Measurements from ENCODE around the gene BRD7.

The BRD7 gene

GRCh38 chr16:50318796-50319578, 49.8 kb downstream of the BRD7 start:
- DNase-seq = no peak

DNA sequence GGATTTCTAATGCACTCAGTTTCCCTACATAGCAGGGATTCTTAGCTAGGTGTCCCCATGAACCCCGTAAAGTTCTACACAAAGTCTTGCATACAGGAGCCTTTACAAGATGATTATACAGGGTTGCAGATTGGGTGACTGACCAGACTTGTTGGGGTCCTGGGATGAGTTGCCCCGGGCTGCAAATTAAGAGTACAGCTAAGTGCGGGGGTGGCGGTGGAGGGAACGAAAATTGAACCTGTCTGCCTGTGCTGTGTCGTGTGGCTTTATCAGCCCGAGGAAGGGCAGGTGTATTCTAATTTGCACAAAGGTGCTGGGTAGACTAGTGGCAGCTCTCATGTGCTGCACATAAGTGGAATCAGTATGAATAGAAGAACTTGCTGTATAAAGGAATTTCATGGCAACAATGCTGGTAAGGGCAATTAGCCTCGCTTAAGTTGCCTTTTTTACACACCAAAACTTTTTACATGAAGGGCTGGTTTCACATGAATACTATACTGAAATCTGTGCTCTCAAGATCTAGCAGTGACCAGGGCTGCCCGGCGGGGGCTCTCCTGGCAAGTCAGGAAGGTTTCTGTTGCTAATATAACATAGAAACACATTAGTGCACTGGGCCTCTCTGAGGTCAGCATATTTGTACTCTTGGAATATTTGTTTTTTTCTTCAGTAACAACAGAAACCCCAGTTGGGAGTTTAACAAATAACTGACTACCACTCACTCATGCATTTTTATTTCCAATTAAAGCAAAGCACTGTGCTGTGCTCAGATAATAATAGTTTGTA, 51.7 kb downstream of the BRD7 start:
- DNase-seq = no peak

DNA sequence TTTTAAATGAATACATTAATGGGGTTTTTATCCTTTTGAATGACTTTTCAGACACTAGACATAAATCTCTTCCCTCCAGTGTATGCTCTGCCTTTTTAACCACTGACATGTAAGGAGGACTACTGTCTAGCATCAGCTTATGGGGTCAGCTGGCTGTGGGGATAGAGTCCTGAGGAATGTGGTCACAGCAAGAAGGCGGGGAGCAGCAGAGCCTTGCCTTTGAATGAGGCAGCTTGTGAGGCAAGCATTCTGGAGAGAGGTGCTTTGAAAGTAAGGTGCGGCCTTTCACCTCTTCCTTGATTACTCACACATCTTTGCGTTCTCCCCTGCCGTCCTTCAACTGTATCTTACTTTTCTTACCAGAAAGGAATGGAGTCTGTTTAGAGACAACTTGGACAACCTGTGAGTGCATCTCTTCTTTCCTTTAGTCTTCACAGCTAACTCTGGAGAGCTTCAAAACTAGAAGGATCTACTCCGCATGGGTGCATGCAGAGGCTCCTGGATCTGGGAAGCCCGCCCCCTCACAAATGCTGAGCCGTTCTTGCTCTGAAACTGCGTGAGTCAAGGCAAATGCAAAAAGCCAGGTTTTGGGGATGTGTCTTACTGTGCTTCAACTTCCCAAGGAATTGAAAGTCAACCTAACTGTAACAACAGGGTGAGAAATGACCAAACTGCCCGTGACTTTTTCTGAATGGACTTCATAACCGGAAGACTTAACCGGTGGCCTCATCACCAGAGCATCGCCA, 52.5 kb downstream of the BRD7 start:
- no peak for DNase-seq

DNA sequence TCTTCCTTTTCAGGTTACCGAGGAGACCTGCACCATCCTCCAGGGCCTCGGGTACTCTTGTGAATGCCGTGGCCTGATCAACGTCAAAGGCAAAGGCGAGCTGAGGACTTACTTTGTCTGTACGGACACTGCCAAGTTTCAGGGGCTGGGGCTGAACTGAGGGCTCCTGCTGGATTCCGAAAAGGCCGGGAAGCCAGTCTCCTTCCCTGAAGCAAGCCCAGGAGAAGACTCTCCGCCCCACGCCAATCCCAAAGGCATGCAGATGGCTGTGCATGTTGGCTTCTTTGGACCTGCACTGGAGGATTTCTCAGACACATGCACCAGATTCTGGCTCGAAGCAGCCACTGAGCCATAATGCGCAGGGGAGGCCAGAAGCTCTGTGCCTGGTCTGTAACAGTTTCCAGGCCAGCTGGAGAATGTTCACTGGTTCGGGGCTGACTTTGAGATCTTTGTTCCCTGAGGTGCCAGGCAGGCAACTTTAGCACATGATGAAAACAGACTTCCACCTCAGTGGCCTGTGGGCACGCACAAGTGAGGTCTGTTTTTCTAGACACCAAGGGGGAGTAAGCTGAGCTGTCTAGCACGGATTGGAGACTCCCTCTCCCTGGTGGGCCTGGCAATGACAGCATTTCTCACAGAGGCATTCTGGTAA, 53.3 kb downstream of the BRD7 start:
- DNase-seq = no peak

GRCh38 chr16:50314665-50315064, 54.1 kb downstream of the BRD7 start:
- DNase-seq = no peak

- no peak for DNase-seq
Measured at GRCh38 chr16:50313596-50314478, 55.0 kb downstream of the BRD7 start.

GRCh38 chr16:50311891-50312501, 56.8 kb downstream of the BRD7 start:
- DNase-seq = no peak

GRCh38 chr16:50311134-50311528, 57.7 kb downstream of the BRD7 start:
- no peak for DNase-seq

DNA sequence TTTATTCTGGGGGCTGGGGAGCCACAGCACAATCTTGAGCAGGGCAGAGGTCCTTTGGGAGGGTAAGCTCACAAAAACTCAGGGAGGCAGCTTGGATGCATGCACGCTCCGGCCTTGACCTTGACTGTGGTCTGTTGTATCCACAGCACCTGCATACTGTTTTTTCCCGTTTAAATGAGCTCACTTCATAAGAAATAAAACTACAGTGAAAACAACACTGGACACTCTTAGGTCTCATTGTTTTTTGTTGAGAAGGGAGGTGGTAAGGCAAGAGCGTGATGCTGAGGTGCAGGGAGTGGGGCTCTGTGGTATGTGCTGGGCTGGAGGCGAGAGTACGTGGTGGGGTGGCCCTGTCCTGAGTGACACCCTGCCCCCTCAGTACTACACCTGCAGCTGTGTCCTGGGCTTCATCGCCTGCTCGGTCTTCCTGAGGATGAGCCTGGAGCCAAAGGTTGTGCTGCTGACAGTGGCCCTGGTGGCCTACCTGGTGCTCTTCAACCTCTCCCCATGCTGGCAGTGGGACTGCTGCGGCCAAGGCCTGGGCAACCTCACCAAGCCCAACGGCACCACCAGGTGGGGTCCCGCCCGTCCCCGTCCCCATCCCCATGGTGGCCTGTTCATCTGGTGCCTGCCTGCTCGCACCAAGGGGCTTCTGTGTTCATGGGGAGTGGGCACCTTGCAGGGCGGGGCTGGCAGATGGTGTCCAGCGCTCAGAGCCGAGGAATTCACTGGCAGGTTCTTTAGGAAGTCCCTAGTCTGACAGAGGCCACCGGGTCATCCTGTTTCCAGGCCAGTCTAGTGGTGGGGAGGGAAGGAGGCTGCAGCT, 58.3 kb downstream of the BRD7 start:
- DNase-seq = no peak

GRCh38 chr16:50309527-50310307, 59.1 kb downstream of the BRD7 start:
- no peak for DNase-seq

DNA sequence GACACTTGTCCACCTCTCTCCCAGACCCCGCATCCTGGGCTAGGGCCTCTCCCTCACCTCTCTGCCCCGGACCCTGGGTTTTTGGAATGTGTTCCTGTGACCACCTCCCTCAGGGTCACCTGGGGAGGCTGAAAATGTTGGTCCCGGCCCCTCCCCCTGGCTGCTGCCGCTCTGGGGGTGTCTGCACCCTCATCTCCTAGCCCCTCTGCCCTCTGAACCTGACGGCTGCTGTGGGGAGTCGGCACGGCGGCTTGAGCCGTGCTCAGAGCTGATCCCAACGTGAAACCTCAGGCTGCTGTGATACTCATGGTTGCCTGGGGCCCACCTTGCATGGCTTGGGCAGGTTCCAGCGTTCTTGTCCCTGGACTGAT, 59.6 kb downstream of the BRD7 start:
- DNase-seq = no peak

DNA sequence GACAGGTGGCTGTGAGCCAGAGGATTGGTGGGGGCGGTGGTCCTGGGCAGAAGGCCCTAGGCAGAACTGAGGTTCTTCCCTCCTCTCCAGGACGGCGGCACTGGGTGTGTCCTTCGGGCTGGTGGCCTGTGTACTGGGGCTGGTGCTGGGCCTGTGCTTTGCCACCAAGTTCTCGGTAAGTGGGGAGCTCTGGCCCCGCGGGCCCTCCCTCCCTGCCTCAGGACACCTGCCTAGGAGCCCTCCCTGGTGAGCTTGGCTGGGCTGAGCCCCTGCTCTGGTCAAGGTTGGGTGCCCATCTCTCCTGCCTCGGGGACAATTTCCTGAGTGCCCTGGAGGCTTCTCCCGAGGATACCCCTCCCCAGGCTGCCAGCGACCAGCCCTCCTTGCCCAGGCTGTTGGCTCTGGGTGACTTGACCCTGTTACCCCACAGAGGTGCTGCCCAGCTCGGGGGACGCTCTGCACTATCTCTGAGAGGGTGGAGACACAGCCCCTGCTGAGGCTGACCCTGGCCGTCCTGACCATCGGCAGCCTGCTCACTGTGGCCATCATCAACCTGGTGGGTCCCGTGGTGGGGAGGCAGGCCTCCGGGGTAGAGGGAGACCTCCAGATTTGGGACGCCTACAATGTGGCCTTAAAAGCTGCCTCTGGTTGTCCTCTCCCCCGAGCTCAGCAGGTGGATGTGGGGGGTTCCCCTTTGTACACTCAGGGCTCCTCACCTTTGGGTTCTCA, 60.4 kb downstream of the BRD7 start:
- DNase-seq = no peak

DNA sequence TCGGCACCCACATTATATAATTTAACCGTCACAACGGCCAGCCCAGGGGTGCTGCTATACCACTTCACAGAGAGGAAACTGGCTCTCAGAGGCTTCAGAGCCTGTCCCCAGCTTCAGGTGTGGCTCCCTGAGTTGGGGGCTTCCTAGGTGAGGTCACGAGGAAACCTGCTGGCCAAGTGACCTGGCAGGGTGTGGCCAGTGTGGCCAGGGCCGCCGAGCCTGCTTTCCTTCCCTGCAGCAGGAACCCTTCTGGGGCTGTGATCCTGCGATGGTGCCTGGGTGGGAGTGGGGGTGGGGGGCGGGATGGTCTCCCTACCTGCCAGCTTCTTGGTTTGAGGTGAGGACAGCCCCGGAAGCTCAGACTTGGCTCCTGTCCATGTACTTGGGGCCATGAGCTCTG, 62.5 kb downstream of the BRD7 start:
- no peak for DNase-seq

GRCh38 chr16:50305441-50306061, 63.2 kb downstream of the BRD7 start:
- no peak for DNase-seq

GRCh38 chr16:50304467-50305440, 64.0 kb downstream of the BRD7 start:
- DNase-seq = no peak

GRCh38 chr16:50303605-50304466, 65.0 kb downstream of the BRD7 start:
- no peak for DNase-seq
